ENCODE data around the gene ABCG8.

- TF ChIP-seq CTCF (IDR thresholded peaks at IDR 0.05): no peak
- no peak for TF ChIP-seq POLR2A (IDR thresholded peaks at IDR 0.05; ENCODE audit: low read depth)
These were observed 50.6 kb downstream of the ABCG8 start for GRCh38 chr2:43889416-43889815.

All from esophagus muscularis mucosa (tissue), 3 donors.